DMS79 (cell line): ENCODE results near the gene TMSB4X.
"Not testable (repeated sequence)": the region's sequence is repeated elsewhere in the genome, so short reads cannot be mapped to it uniquely, and the experiment has no call there.

Experiments used
- DNase-seq: peaks from one replicate; lab custom pipeline; 2025; lab: John Stamatoyannopoulos, UW

Gene TMSB4X

DNA sequence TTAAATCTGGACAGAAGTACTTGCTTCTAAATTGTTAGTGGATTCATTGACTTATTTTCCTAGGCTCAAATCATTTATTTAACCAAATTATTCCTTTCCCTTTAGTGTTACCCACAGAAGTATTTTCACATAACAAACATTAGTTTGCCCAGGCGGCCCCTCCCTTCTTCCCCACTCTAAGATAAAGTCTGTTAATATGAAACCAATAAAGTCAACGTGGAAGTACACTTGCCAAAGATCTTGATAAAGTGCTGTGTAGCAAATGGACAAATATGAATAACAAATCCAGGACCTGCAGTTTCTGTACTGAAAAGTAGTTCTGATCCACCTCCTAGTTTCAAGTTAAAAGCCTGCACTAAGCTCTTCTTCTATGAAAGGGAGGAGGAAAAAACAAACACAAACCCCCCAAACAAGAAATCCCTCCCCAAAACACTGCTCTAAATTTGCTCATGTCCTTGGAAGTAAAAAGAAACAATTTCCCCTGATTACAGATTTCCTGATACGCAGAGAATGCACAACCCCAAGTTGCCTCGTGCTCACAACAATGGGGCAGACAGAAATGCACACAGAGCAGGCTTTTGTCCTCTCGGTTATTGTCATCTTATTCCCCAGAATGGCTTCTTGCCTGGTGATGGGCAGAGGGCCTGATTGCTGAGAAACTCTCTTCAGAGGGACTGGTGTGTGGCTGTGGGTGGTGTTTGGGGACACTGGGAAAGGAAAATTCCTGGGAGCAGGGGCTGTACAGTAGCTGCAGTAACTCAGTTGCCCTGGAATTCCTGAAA is 23.2 kb downstream of the TMSB4X start:
- DNase-seq: no peak

DNA sequence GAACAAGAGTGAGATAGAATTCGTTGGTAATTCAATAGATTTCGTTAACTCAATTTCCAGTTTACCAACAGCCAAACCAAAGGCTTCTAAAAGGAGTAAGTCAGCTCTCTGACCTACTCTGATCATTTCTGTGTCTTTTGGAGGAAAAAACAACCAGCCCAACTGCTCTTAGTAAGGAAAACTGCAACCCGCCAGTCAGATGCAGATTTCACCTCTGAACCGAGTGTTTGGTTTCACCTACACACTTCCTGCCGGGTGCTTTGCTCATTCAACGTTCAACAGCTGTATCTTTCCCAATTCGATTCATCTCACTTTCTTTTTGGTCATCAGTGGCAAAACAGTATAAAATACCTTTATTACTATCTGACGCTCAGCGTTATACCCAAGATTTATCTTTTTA is 24.5 kb downstream of the TMSB4X start:
- no peak for DNase-seq

DNA sequence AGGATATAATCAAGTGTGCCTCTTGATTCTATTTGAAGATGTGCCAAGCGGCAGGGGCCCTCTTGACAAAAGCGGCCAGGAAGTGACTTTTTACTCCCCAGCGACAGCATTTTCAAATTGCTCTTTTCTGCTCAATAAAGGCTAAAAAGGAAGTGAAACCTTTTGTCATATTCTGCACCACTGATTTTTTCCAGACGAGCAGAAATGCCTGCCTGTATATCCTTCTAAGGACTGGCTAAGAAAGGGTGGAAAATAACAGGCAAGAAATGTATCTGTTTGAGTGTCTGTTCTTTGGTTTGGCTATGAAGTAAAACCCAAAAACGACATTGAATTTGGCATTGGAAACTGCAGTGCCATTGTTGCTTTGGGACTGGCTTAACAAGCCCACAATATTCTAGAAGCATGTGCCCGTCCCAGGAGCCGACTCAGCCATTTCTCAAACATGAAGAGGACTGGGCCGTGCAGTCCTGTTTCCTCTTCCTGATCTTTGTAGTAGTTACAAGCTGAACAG is 25.4 kb downstream of the TMSB4X start:
- no peak for DNase-seq

DNA sequence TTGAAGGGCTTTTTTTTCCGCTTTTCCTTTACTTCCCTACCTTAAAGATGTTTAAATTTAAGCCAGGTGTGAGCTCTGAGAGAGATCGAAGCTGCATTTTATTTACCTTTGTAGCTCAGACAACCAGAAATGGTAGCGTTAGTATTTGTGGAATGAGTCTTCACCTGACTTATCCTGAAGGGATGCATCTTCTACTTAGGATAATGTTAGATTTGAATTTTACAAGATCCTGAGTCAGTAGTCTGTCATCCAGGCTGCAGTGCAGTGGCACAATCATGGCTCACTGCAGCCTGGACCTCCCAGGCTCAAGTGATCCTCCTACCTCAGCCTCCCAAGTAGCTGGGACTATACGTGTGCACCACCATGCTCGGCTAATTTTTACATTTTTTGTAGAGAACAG is 26.2 kb downstream of the TMSB4X start:
- no peak for DNase-seq

DNA sequence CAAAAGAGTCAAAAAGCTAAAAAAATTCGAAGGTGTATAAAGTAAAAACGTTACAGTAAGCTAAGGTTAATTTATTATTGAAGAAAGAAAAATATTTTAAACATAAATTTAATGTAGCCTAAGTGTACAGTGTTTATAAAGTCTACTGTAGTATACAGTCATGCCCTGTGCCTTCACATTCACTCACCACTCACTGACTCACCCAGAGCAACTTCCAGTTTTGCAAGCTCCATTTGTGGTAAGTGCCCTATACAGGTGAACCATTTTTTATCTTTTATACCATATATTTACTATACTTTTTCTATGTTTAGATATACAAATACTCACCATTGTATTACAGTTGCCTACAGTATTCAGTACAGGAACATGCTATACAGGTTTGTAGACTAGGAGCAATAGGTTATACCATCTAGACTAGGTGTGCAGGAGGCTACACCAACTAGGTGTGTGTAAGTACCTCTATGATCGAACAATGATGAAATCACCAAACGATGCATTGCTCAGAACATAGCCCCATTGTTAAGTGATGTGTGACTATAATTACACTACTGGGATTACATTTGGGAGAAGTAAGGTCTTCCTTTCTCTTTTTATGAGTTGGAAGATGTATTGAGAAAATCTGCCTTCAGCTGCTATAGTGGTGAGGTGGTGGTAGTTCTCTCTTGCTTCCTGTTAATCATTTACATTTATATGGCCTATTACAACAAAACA is 27.2 kb downstream of the TMSB4X start:
- DNase-seq: no peak

DNA sequence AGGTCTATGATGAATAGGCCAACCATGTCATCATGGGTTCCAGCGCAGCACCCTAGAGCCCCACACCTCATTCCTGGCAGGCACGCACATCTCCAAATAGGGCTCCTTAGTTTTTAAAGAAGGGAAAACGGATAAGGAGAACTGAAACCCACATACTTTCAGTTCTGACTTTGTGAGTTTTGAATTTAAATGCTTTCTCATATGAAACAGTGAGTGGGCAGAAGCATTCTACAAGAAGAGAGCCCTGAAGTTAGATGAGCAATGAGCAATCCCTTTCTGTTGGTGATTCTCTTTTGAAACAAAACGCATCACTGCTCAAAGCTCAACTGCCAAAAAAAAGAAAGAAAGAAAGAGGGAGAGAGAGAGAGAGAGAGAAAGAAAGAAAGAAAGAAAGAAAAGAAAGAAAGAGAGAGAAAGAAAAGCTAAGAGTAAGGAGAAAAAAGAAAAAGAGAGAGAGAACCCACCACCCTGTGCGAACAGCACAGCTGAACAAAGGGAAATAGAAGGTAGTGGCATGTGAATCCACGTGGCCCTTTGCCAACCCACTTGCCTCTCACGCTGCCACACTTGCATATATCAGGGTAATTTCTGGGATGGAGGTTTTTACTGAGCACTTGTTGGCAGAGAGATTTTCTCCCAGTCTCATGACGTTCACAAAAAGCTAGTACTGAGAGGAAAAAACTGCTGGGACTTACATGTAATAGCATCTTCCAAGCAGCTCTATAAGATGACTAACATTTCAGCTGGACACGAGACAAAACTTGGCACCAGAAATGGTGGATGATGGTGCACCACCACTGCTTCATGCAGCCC is 31.0 kb downstream of the TMSB4X start:
- no peak for DNase-seq

DNA sequence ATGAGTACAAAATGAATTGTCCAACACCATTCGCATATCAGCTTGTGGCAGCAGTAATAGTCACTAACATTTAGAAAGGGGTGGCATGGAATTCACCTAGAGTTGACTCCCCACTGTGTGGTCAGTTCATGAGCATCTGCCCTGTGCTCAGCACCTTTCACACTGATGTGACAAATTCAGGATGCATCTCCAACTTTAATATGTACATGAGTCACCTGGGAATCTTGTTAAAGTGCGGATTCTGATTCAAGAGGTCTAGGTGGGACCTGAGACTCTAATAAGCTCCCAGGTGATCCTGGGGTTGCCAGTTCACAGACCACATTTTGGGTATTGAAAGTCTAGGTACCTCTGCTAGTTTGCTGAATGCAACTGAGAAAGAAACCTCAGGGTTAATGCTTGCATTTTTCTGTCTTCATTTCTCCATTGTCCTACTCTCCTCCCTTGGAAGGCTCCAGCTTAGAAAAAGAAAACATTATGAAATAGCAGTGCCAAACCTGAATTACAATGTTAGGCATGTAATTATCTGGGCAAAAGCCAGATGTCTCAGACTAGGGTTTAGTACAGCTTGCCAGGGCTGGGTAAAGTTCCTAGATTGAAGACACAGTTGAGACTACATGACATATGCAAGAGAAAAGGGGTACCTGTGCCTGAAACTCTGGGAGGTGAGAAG is 32.7 kb downstream of the TMSB4X start:
- no peak for DNase-seq

DNA sequence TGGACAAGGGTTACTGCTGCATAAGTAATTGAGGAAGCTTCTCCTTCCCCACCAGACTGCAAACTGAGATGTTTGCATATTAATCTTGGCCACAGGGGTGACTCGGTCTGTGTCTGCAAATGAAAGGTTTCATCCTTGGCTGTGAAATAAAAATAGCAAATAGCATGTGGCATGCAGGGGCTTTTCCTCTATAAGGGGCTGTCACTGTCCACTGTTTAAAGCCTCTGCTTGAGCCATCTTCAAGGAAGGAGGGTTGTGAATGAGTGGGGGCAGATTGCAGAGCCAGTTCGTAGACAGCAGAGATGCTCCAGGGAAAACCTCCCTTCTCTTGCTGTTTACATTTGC is 33.3 kb downstream of the TMSB4X start:
- DNase-seq: no peak

DNA sequence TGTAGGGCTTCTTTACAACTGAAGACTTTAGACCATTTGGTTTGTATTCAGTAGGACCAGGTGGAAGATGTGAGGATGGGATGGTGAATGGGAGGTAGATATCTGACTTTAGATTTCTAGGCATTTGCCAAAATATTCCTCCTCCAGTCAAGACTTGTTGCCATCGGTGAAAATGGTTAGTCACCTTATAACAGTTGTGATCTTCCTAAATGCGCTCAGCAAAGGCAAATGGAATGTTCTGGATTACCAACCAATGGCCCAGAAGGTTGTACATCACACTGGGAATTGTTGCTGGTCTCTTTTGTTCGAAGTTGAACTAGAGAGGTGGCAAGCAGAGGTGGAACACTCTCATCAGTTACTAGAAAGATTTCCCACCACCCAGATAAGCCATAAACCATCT is 33.9 kb downstream of the TMSB4X start:
- no peak for DNase-seq

DNA sequence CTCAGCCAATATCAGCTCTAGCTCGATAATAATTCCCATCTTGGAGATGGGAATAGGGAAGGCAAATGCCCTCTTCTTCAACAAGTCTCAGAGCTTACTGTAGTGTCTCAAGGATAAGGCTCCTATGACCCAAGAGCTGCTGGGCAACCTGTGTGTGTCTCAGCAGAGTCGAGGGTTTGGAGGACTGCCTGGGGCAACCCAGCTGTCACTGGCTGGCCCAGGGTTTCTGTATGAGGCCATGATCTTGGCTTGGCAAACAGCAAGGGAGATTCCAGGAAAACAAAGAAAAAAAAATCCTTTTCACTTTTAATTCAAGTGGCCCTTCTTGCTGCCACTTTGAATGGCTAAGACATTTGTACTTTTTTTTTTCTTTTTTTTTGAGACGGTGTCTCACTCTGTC is 34.4 kb downstream of the TMSB4X start:
- DNase-seq: no peak

DNA sequence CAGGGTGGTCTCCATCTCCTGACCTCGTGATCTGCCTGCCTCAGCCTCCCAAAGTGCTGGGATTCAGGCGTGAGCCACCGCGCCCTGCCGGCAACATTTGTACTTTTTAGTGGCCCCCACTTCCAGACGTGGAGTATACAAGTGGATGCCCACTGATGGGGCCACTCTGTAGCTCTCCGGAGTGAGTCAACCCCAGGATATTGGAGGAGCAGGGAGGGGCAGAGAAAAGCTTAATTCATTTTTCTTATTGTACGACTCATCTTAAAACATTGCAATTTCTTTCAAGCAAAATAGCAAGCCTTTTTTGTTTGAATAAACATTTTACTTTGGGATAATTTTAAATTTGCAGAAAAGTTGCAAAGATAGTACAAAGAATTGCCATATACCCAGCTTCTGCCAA is 34.9 kb downstream of the TMSB4X start:
- DNase-seq: no peak

DNA sequence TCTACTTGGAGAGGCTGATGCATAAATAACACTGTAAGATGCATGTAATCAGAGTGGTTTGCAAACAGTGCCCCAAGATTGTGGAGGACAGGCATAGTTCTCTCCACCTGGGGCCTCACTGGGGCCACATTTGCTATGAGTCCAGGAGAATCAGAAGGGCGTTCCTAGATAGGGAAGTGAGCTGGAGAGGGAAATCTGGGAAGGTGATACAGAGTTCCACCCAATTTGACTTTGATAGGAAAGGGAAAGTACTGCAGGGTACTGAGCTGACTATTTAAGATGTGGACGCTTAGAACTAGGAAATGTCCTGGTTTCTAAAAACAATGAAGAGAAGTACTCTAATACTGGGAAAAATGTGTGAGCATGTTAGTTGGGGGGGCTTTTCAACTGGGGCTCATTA is 35.6 kb downstream of the TMSB4X start:
- DNase-seq: no peak

DNA sequence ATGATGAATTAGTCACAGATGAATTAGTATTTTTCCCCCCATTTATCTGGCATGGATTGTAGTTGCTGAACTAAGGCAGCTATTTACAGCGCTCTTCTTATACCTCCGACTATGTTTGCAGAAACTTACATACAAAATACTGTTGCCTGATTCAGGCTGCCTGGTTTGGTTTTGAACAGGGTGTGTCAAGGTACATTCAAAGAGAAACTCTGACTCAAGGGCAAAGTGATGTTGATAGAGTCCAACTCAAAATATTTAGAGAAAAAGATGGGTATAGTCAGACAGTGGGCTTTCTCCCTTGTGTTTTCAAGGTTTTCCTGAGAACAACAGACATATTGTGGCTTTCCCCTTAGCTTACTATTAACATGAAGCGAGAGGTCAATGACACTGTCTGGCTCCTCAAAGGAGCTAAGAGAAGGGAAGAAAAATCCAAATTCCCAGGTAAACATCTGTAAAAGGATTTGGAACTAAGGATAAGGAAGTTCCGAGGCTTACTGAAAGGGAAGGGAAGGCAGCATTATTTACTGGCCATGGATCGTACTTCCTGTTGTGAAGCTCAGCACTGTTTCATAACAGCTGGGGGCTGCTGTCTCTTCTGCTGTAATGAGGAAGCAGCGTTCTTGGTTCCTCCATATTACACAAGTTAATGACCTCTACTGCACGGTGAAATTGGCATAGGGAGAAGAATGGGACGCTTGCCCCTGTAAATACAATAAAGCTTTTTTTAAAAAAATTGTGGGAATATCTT is 38.6 kb downstream of the TMSB4X start:
- DNase-seq: no peak

DNA sequence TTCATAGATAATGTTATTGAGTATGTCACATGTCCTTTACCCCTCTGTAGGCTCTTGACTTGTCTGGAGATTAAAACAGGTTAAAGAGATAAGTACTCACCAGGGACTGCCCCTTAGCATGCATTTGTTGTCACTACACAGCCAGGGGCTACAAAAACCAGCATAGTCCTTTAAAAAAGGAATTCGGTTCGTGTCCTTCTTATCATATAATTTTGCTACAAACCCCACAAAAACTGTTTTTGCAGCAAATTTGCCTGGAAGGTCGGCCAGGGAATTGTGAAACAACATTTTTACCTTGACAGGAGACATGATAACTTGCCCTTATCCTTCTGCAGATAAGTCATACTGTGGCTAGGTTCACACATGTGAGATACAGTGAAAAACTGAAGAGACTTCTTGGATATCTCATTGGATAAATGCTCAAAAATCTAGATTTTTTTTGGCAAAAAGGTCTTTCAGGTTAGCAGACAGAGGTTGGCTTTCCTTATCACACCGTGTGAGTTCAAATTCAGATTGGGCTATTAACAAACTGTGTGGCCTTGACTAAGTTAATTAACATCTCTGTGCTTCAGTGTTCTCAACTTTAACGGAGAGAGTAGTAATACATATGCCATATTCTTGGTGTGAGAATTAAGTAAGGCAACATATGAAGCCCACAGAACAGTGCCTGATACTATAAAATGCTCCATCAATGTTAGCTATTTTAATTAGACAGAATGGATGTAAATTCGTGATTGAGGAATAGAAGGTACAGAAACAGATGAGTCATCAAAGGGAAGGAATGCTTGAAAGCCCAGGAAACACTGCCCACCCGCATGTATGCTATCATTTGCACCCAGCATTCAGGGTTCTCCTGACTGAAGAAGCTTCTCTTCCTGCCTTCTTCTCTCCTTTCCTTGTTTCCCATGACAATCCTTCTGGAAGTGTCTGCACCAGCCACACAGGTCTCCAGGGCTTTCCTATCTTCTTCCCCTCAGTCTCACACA is 39.5 kb downstream of the TMSB4X start:
- DNase-seq: no peak

DNA sequence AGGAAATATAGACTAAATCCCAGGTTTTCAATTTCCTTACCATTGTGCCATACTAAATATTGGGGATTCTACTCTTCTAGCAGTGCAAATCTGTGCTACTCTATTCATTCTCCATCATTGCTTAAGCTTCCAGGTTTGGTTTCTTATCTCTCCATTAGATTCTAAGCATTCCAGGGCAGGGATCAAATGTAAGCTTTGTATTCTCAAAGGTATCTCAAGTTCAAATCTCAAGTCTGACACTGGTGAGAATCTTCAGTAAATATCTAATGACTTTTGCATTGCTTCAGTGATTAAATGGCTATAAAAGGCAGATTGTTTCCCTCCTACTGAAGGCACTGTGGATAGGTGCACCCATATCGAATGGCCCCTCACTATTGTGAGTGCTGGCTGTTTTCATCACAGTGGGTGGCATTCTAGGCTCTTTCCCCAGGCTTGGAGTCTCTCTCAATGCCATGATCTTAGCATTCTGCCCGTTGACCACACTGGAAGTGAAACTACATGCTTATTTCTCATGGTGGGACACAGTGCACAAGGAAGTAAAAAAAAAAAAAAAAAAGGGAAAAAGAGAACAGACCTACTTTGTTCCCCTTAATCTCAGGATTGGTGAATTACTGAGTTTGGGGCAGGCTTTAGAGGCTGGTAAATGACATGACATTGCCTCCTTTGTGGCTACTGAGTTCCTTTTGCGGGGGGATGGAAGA is 40.8 kb downstream of the TMSB4X start:
- DNase-seq: no peak

DNA sequence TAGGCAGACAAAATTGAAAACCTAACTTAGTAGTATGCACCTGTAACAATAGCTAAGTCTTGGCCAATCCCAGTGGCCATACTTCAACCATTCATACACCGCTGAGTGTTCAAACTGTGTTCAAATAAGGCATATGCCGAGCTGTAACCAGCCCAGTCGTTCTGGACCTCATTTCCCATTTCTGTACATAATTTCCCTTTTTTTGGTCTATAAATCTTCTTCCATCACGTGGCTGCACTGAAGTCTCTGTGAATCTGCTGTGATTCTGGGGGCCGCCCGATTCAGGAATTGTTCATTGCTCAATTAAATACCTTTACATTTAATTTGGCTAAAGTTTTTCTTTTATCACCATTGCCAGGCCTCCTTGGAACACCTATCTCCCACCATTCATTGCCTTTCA is 41.8 kb downstream of the TMSB4X start:
- DNase-seq: not testable (repeated sequence)

DNA sequence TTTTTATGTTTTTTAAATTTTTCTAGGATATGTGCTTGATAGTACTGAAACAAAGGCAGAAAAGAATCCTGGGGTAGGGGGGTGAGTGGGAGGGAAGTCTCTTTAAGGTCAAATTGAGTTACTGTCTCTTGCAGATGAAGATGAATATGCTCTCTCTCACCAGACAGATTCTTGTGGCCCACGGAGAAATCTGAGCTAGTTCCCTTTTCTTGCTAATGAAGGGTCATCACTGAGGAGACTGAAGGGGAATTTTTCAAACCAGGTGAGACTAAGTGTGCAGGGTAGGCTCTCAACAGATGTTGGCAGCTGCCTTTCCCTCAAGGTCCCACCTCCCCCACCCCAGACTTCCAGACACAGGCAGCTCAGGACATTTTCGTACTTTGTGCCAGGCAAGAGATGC is 48.0 kb downstream of the TMSB4X start:
- DNase-seq: no peak

DNA sequence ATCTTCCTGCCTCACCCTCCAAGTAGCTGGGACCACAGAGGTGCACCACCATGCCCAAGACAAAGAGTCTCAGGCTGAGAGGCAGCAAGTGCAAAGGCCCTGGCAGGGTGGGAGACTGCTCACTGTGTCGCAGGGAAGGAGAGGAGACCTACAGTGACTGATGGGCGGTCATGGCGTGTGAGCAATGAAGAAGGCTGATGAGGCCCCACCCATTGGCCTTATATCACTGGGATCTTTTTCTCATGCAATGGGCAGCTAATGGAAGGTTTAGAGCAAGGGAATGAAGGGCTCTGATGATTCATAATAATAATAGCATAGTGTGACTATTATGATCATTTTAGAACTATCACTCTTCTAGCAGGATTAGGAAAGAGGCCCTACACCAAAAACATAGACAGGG is 48.7 kb downstream of the TMSB4X start:
- DNase-seq: no peak

DNA sequence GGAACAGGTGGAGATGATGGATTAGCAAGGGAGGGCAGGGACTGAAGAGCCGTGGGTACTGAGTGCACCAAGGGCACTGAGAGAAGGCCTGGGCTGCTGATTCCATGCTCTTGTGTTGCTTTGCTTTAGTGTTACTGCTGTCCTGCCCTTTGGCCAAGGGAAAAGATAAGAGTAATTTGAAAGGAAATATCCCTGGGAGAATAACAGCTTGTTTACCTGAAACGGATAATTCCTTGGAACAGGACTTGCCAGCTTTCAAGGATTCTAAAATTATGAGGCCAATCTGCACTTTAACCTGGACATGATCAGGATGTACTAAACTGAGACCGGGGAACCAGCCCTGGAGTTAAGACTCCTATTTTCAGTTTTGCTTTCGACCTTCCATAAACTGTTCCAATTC is 49.1 kb downstream of the TMSB4X start:
- no peak for DNase-seq

DNA sequence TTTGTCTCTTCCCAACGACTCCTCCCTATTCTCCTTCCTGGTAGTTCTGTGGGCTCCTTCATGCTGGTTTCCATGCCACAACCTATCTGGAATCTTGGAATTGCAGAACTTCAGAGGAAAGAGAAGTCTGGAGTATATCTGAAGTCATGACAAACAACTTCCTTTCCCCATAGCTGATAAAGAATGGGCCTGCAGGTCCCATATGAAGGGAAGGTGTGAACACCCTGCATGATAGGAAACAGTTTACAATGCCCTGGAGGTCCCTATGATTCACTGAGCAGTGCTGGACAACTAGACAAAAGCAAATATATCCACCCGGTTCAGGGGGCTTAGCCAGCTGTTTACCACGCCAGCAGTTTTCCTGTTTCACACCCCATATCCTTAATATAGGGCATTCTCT is 50.1 kb downstream of the TMSB4X start:
- no peak for DNase-seq
